GM13976 (cell line): ENCODE measurements around the gene CD99.

ENCODE experiments used
- DNase-seq: peaks from one replicate; pipeline ENCODE4 v3.0.0; 2012; ENCODE audit warnings: low spot score
- in situ Hi-C: fragments of 300-500 bp; cut with MboI; formaldehyde crosslinking; loops from one replicate; pipeline ENCODE4 v1.12.0; 2022; ENCODE audit warnings: low sequenced_read_pairs, mixed read lengths, inconsistent platforms; ENCODE audit not compliant: unreplicated experiment
- TF ChIP-seq, protein P1 (sequence below): IDR thresholded peaks from 2 replicates; pipeline ENCODE4 v1.5.1; 2012; ENCODE audit warnings: borderline replicate concordance, mild to moderate bottlenecking; ENCODE audit not compliant: insufficient read depth; ENCODE audit errors: extremely low read depth, missing control alignments, control extremely low read depth

The CD99 gene

DNA sequence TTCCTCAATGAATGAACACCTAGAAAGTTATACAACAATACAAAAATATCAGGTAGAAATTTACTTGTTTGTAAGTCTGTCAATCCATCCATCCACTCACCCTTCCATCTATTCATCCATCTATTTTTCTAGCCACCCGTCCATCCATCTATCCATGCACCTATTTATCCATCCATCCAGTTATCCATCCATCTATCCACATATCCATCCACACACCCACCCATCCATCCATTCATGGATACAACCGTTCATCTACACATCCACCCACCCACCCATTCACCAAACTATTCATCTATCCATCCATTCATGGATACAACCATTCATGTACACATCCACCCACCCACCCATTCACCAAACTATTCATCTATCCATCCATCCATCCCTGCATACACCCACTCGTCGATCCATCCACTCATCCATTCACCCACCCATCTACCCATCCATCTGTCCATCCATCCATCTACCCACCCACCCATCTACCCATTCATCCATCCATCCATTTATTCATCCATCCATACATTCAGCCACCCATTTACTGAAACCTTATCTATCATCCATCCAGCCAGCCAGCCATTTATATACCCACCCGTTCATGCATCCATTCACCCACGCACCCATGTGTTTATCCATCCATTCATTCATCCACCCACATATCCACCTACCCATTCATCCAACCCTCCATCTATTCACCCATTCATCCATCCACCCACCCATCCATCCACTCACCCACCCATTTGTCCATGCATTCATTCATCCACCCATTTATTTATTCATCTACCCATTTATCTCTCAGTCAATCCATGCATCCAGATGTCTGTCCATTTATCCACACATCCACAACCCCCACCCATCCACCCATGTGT is 10.4 kb upstream of the CD99 start:
- DNase-seq, result no peak
- TF ChIP-seq, protein P1, sequence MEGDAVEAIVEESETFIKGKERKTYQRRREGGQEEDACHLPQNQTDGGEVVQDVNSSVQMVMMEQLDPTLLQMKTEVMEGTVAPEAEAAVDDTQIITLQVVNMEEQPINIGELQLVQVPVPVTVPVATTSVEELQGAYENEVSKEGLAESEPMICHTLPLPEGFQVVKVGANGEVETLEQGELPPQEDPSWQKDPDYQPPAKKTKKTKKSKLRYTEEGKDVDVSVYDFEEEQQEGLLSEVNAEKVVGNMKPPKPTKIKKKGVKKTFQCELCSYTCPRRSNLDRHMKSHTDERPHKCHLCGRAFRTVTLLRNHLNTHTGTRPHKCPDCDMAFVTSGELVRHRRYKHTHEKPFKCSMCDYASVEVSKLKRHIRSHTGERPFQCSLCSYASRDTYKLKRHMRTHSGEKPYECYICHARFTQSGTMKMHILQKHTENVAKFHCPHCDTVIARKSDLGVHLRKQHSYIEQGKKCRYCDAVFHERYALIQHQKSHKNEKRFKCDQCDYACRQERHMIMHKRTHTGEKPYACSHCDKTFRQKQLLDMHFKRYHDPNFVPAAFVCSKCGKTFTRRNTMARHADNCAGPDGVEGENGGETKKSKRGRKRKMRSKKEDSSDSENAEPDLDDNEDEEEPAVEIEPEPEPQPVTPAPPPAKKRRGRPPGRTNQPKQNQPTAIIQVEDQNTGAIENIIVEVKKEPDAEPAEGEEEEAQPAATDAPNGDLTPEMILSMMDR, result no peak
- in situ Hi-C loops, result no loop called here

DNA sequence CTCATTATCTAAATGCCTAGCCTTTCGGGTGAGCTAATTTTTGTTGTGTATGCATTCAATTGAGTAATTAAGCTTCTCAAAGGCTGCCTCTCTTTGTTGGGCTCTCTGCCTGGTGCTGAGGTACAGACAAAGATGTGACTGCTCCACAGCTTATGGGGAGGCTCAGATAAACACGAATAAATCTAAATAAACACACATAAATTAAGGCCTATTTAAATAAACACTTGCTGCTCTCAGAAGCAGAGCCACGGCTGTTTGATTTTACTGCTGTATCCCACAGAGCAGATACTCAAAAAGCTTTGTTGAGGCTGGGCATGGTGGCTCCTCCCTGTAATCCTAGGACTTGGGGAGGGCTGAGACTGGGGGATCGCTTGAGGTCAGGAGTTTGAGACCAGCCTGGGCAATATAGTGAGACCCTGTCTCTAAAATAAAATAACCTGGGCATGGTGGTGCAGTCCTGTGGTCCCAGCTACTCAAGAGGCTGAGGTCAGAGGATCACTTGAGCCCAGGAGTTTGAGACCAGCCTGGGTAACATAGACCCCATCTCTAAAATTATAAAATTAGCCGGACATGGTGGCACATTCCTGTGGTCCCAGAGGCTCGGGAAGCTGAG is 8.4 kb upstream of the CD99 start:
- DNase-seq, result no peak
- in situ Hi-C loops, result no loop called here
- TF ChIP-seq, protein P1, result no peak

DNA sequence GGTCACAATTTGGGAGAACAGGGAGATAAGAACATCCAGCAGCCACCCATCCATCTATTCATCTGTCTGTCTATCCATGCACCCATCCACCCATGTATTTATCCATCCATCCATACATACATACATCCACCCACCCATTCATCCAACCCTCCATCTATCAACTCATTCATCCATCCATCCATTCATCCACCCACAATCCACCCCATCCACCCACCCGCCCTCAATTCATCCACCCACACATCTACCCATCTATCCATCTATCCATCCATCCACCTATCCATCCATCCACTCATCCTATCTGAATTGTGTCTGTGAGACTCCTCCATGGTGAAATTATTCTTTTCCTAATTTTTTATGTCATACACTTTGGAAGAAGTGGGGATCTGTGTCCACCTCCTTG is 6.8 kb upstream of the CD99 start:
- in situ Hi-C loops, result no loop called here
- DNase-seq, result no peak
- TF ChIP-seq, protein P1, result no peak

DNA sequence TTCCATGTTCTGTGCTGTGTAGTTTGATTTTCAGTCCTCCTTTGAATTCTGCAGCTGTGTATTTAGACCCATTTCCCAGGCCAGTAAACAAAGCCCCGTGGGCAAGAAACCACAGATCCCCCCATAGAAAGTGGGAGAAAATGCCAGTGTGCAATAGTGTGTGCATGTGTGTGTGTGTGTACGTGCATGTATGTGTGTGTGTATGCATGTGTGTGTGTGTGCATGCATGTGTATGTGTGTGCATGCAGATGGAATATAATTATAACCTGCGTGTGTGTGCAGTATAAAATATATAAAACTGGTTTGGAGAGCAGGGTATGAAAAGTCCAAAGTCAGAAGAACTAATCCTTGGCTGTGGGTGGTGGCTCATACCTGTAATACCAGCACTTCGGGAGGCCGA is 5.2 kb upstream of the CD99 start:
- no peak for DNase-seq
- in situ Hi-C loops, result no loop called here
- TF ChIP-seq, protein P1, result no peak

DNA sequence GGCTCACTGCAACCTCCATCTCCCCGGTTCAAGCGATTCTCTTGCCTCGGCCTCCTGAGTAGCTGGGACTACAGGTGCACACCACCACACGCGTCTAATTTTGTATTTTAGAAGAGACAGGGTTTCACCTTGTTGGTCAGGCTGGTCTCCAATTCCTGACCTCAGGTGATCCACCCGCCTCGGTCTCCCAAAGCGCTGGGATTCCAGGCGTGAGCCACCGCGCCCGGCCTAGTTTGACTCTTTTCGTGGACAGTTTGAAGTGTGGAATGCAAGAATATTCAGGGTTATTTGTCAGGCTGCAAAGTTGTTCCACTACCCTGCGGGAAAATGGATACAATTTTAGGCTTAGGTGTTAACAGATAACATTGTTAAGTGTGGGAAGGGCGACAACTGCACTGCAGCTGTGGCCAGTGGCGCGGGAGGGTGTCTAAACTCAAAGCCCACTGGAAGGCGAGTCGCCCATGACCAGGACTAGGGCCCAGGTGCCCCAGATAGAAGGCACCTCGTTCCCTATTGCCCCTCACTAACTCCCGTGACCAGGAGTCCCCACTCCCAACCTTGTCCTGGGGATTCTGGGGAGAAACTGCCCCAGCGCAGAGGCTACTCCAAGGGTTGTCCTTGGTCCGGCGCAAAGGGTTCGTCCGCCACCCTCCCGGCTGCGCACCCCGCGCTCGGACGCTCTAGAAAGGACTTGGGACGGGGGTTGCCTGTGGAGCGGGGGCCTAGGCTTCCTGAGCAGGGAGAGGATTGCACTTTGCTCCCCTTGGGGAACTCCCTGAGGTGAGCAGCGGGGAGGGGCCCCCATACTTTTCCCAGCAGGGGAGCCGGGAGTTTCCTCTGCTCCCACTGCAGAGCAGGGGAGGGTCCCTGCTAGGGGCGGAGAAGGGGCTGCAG is 1.1 kb upstream of the CD99 start:
- peak; percentile 48 for DNase-seq
- TF ChIP-seq, protein P1, result no peak
- in situ Hi-C loops, result no loop called here

DNA sequence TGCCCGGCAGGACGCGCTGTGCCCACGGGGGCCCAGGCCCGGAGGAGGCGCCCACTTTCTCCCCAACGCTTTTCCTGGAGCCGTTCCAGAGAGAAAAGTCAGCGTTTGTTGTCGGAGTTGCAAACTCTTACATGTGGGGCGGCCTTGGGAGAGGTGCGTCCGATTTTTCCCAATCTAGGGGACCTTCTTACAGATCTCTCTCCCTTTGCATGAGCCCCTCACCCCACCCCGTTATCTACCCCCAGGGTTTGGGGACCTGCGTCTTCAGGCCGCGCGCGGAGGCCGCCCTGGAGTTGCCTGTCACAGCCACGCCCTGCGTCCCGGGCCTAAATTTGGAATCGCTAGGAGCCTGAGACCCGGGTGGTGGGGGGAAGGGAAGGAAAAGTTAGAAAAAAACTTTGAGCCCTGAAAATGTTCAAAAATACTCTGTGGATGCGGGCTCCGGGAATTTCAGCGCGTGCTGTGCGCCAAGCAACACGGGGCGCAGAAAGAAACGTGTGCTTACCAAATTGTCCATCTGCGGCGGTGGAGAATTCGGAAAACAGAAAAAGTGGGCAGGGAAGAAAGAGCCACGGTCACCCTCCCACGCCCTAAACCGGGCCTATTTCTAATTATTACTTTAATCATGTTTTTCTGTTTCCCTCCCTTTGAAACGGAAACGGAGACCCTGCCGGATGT is 587 bp downstream of the CD99 start:
- in situ Hi-C loops, result no loop called here
- peak; percentile 41 for DNase-seq
- TF ChIP-seq, protein P1, result no peak
